Stomach (tissue), 9 donors: Measurements from ENCODE around the gene TMEM47. TPM values are rescaled to one million over a fixed set of nuclear protein-coding genes. Genes with fewer than 3 reads are reported as not detected.

Source experiments
- DNase-seq, 2 donors: peaks; one replicate each; pipeline versions ENCODE4 v3.0.0 to v3.0.0-alpha.2; 2013 to 2019
- H3K27ac ChIP-seq, 5 donors: fragments of 200-600 bp in 4 of 5; sonication (generic) in 4 of 5; one replicate each; pipeline ENCODE4 v1.5.1; 2013 to 2019; ENCODE audit warnings: mild to moderate bottlenecking in 1 of 5, moderate library complexity in 1 of 5
- H3K27me3 ChIP-seq, 3 donors: fragments of 200-600 bp; sonication (generic); one replicate each; pipeline ENCODE4 v1.5.1; 2017 to 2019; ENCODE audit warnings: mixed run types in 1 of 3
- H3K36me3 ChIP-seq, 4 donors: fragments of 200-600 bp; sonication (generic); 1 replicate in 3 of 4; 2 replicates in 1 of 4; pipeline ENCODE4 v1.5.1; 2016 to 2019
- H3K4me1 ChIP-seq, 4 donors: fragments of 200-600 bp; sonication (generic); one replicate each; pipeline ENCODE4 v1.5.1; 2016 to 2019
- H3K4me3 ChIP-seq, 4 donors: fragments of 200-600 bp; sonication (generic) in 3 of 4; one replicate each; pipeline ENCODE4 v1.5.1; 2016 to 2019; ENCODE audit warnings: mild to moderate bottlenecking in 1 of 4
- H3K9me3 ChIP-seq, 4 donors: fragments of 200-600 bp; sonication (generic); one replicate each; pipeline ENCODE4 v1.5.1; 2016 to 2019
- EP300 ChIP-seq: sonication (generic); formaldehyde crosslinking; IDR thresholded peaks from one replicate; pipeline ENCODE4 v1.6.1; 2017; ENCODE audit warnings: antibody characterized with exemption
- POLR2A ChIP-seq, 4 donors: fragments of 450-650 bp; IDR thresholded peaks; one replicate each; pipeline ENCODE4 v1.6.1; 2016; ENCODE audit warnings: antibody characterized with exemption in 4 of 4, control low read depth in 2 of 4, mild to moderate bottlenecking in 1 of 4, moderate library complexity in 1 of 4
- POLR2AphosphoS5 ChIP-seq, 3 donors: sonication (generic); formaldehyde crosslinking; IDR thresholded peaks; one replicate each; pipeline ENCODE4 v1.6.1; 2016; ENCODE audit warnings: antibody characterized with exemption in 3 of 3
- WGBS, 5 donors: extraction: QIAGEN DNeasy Blood & Tissue Kit in 3 of 5; methylation state at CpG; one replicate each; pipeline versions ENCODE4 v1.1.5 to v1.1.7; 2013 to 2018; 5-methylcytosine and 5-hydroxymethylcytosine counted together
- intact Hi-C: fragments of 100-400 bp; cut with DNase I; formaldehyde crosslinking; loops from one replicate; pipeline ENCODE4 v1.15.1; 2023; ENCODE audit warnings: low total_unique reads
- polyA plus RNA-seq, 3 donors: library from polyadenylated mRNA; stranded (reverse); fragments of 200-250 nt; gene quantifications; one replicate each; pipeline ENCODE4 v1.2.3, GENCODE V29; 2013
- total RNA-seq, 5 donors: library from RNA; depleted of rRNA; stranded (reverse); fragments of >200 nt; gene quantifications; one replicate each; pipeline versions ENCODE4 v1.1.0 to v1.2.3, GENCODE V29; 2014 to 2016
- TF ChIP-seq, protein P1 (sequence below), 7 experiments: fragments of 450-650 bp in 4 of 7; fragments of 200-600 bp in 3 of 7; sonication (generic) in 3 of 7; IDR thresholded peaks; one replicate each; pipeline ENCODE4 v1.5.1; 2016 to 2019; ENCODE audit warnings: antibody characterized with exemption in 7 of 7, control low read depth in 2 of 7, mild to moderate bottlenecking in 1 of 7
- donor health status: healthy with polysubstance abuse.
- donor health status: Bipolar disorder and iron deficiency.
- donor health status: healthy.

Gene TMEM47
- total and polyA plus RNA-seq, 8 donors: 5.2 to 49.2 (median 10.9) TPM

DNA sequence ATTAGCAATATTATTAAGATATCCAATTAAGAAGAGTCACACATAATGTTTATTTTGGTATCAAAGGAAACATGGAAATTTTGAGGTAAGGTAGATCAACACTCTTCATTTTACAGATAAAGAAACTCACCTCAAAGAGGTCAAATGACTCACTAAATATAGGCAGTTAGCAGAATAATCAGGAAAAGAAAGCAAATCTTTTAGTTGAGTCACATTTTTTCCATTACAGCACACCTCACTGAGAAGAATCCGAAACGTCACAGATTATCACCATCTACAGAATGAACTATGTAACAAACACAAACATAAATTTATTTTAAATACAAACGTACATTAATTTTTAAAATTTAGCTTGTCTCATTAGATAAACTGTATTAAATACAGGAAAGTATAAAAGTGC is 70.1 kb downstream of the TMEM47 start:
- no peak for DNase-seq
- Histone ChIP-seq H3K4me3 (no peak overlapping the region), H3K9me3 (peaks cover 0 to 13% (median 6%) of the 10 kb centered on the region in 4 donors), H3K27ac (no peak overlapping the region), H3K27me3 (no peaks in the 10 kb centered on the region), H3K4me1 (no peaks in the 10 kb centered on the region), H3K36me3 (no peaks in the 10 kb centered on the region)
- TF ChIP-seq POLR2A (IDR thresholded peaks at IDR 0.05) (no peak), EP300 (no peak), POLR2AphosphoS5 (IDR thresholded peaks at IDR 0.05) (no peak)
- TF ChIP-seq, protein P1, sequence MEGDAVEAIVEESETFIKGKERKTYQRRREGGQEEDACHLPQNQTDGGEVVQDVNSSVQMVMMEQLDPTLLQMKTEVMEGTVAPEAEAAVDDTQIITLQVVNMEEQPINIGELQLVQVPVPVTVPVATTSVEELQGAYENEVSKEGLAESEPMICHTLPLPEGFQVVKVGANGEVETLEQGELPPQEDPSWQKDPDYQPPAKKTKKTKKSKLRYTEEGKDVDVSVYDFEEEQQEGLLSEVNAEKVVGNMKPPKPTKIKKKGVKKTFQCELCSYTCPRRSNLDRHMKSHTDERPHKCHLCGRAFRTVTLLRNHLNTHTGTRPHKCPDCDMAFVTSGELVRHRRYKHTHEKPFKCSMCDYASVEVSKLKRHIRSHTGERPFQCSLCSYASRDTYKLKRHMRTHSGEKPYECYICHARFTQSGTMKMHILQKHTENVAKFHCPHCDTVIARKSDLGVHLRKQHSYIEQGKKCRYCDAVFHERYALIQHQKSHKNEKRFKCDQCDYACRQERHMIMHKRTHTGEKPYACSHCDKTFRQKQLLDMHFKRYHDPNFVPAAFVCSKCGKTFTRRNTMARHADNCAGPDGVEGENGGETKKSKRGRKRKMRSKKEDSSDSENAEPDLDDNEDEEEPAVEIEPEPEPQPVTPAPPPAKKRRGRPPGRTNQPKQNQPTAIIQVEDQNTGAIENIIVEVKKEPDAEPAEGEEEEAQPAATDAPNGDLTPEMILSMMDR (IDR thresholded peaks at IDR 0.05): no peak
- WGBS, 5 donors: 44 to 68% (median 58%) methylated on average over 3 of the region's 3 CpGs
- intact Hi-C loops: no loop called here

DNA sequence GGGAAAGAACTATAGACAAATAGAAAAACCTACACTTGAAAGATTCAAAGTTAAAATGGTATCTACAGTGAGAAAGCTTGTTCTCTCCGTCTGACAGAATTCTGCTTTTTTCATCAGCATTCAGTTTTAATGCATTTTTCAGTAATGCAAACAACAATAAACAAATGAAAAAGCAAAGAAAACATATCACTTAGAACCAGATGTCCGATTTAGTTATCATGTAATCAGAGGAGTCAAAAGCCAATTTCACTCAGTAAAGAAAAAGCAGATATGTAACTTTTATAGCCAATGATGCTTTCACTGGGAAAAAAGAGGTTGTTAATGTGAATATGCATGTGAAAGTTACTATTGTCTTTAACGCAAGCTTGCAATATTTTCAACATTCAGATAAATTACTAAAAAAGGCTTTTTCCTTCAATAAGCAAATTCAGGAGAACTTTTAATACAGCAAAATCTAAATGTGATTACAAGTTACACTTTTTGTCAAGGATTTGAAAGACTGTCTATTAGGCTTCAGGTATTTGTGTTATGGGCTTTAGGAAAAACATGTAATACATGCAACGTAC is 70.7 kb downstream of the TMEM47 start:
- Histone ChIP-seq H3K4me3 (no peak overlapping the region), H3K27me3 (no peaks in the 10 kb centered on the region), H3K27ac (no peak overlapping the region), H3K9me3 (peaks cover 0 to 13% (median 6%) of the 10 kb centered on the region in 4 donors), H3K36me3 (no peaks in the 10 kb centered on the region), H3K4me1 (no peaks in the 10 kb centered on the region)
- TF ChIP-seq EP300 (no peak), POLR2A (IDR thresholded peaks at IDR 0.05) (no peak), POLR2AphosphoS5 (IDR thresholded peaks at IDR 0.05) (no peak)
- TF ChIP-seq, protein P1 (IDR thresholded peaks at IDR 0.05): no peak
- WGBS, 5 donors: 49 to 60% (median 58%) methylated on average over 4 of the region's 4 CpGs
- intact Hi-C loops: no loop called here
- DNase-seq: no peak

DNA sequence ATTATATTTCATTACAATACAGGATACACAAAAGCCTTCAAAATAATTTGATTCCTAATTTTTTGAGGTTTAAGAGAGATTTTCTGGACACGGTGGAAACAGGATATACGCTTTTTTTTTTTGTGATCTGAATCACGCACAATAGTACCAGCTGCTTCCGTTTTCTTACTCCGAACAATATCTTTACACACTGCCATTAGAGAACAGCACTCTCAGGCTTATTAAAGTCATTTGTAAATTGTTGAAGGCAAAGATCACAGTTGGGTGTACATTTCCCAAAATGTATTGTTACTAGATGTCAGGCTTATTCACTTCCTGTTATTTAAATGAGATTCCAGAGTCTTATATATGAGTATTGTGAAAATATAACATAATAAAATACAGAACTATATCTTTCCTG is 71.5 kb downstream of the TMEM47 start:
- no peaks in the 10 kb centered on the region for H3K27me3 ChIP-seq
- H3K27ac ChIP-seq: no peak overlapping the region
- H3K36me3 ChIP-seq: no peaks in the 10 kb centered on the region
- DNase-seq: peak in 1 of 2 donors; percentile 5
- H3K4me3 ChIP-seq: no peak overlapping the region
- H3K9me3 ChIP-seq: peaks cover 0 to 13% (median 6%) of the 10 kb centered on the region in 4 donors
- intact Hi-C loops: no loop called here
- whole genome bisulfite sequencing, 5 donors: 50 to 81% (median 67%) methylated on average over 5 of the region's 5 CpGs
- H3K4me1 ChIP-seq: no peaks in the 10 kb centered on the region
- TF ChIP-seq POLR2AphosphoS5 (IDR thresholded peaks at IDR 0.05) (no peak), EP300 (no peak), POLR2A (IDR thresholded peaks at IDR 0.05) (no peak)
- TF ChIP-seq, protein P1 (IDR thresholded peaks at IDR 0.05): no peak

DNA sequence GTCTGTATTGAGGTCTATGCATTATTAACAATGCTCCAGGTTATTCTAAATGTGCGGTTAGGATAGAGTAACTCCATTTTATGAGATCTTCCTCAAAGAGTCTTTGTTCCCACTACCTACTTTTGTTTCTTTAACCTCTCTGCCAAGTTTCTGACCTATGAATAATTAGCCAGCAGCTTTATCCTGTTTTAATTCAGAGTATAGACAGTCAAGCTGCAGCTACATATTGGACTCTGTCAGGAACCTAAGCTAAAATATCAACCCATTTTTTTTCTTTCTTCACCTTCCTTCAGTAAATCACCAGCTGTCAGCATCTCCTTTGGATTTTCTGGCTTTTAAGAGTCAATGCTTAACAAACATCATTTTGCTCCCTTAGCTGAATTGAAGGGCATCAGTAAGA is 72.3 kb downstream of the TMEM47 start:
- intact Hi-C loops: no loop called here
- TF ChIP-seq POLR2AphosphoS5 (IDR thresholded peaks at IDR 0.05) (no peak), POLR2A (IDR thresholded peaks at IDR 0.05) (no peak), EP300 (no peak)
- TF ChIP-seq, protein P1 (IDR thresholded peaks at IDR 0.05): no peak
- DNase-seq: no peak

More for the DNA sequence above, 72.3 kb downstream of the TMEM47 start:
- H3K9me3 ChIP-seq: peaks cover 0 to 13% (median 4%) of the 10 kb centered on the region in 4 donors
- H3K4me3 ChIP-seq: no peak overlapping the region
- H3K27ac ChIP-seq: no peak overlapping the region
- no peaks in the 10 kb centered on the region for H3K36me3 ChIP-seq
- no peaks in the 10 kb centered on the region for H3K4me1 ChIP-seq
- no peaks in the 10 kb centered on the region for H3K27me3 ChIP-seq
- 79 to 91% (median 86%) methylated on average over 1 of the region's 1 CpG for whole genome bisulfite sequencing, 5 donors
